ENCODE data around the gene CD248.
A peak's percentile ranks its signal among the peaks of the same experiment; 100 is the strongest.
"Not testable (repeated sequence)": the region's sequence is repeated elsewhere in the genome, so short reads cannot be mapped to it uniquely, and the experiment has no call there.

Gene CD248

DNA sequence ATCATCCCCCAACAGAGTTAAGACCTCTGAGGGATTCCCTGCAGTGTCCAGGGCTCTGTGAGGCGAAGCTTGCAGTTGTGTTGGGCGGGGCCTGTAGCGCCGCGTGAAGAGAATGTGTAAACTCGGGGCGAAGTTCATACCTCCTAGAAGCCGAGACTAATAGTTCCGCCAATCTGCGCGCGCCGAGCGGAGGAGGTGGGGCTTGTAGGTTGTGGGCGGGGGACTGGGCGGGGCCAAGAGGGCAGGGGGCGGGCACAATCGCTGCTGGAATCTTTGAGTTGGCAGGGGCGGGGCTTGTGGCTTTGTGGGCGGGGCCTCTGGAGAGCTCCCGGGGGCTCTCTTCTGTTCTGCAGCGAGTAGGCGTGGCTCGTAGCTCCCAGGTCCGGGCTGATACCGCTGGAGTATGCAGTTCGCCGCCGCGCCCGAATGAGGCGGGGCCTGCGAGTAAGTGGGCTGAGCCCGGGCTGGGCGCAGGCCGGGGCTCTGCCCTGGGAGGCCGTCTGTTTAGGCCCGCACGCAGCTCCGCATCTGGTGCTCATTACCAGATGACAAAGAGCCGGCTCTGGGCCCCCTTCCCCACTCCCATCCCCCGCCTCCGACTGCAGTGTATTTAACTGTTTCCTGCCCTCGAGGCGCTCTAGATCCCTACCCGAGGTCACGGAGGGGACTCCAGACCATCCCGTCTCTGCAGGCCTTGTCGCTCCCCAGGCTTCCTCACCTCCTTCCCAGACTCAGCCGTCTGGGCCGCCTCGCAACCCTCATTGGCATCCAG, 4.1 kb downstream of the CD248 start:
- peak; percentile 79 for ATAC-seq

DNA sequence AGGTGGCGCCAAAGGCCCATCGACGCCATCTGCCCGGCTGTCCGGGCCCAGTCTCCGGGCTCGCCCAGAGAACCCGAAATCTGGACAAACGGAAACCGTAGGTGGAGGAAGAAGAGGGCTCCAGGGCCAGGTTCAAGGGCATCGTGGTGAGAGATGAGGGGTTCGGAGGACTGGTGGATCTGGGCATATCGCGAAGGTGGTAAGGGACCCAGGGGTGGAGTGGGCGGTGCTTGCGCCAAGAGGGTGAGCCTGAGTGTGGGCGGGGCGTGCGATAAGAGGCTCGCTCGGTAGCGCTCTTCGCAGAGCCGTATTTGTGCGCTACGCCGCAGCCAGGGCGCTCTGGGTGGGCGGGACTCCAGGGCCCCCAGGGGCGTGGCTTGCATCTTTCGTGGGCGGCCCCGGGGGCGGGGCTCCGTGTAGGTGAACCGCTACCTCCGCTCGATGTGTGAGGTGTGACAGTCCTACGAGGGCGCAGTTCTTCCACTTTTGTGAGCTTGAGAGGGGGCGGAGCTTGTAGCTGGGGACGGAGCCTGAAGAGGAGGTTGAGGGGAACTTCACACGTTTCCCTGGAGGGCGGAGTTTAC, 4.8 kb downstream of the CD248 start:
- ATAC-seq = peak; percentile 74 to 77

DNA sequence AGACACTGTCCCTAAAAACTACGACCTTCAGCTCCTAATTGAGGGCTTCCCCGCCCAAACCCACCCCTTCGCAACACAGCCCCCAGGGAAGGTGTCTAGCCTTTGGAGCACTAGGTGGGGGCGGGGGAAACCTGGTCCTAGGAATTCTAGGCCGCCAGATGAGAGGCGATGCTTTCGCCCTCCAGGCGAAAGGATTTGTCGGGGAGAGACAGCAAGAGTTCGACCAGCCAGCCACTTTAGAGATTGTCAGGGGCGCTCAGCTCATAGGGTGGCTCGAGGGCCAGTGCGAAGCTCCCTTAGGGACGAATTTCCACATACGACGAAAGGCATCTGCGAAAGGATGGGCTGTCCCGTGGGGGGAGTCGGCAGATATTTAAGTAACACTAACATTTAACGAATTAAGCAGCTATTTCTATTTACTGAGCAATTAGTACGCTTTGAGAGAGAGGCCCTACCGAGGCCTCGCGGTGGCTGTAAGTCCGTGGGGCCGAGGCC, 5.3 kb downstream of the CD248 start:
- no peak for ATAC-seq

DNA sequence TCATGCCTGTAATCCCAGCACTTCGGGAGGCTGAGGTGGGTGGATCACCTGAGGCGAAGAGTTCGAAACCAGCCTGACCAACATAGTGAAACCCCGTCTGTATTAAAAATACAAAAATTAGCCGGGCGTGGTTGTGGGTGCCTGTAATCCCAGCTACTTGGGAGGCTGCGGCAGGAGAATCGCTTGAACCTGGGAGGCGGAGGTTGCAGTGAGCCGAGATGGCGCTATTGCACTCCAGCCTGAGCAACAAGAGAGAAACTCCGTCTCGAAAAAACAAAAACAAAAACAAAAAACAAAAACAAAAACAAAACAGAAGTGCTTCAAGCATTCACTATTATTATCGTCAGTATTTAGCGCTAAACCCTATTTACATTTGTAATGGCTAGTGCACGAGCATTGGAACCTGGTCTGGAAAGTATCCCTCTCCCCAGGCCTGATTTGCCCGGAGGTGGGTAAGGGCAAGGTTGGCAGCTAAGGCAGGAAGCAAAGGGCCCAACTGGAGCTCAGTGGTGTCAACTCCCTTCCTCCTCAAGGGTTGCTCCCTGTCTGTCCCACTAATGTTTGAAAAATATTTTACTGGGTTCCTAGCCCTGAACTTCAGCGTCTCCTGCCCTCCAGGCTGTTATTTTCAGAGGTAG, 5.9 kb downstream of the CD248 start:
- not testable (repeated sequence) for ATAC-seq

DNA sequence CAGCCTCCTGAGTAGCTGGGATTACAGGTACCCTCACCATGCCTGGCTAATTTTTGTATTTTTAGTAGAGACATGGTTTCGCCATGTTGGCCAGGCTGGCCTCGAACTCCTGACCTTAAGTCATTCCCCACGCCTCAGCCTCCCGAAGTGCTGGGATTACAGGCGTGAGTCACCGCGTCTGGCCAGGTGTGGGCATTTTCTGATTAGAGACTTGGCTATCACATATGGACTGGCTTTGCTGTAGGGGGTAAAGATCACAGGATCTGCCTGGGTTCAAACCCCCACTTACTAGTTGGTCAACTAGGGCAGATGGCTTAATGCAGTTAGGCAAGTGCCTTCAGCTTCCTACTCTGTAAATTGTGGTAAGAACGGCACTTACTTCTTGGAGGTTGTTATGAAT, 6.5 kb downstream of the CD248 start:
- no peak for ATAC-seq

DNA sequence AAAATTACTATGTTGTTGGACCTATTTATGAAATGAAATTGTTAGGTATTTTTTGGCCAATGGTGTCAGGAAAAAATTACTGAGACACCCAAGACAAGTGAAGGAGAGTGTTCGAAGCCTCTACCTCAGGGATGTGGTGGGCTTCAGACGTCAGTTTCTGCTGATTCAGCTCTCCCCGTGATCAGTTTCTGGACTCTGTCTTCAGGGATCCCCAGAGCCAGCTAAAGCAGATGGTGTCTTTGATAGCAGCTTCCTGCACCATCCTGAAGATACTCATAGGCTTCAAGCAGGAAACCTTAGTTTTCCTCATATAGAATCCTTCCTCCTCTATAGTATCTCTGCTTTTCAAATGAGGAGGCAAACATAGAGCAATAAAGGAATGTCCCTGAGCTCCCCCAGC, 7.4 kb downstream of the CD248 start:
- ATAC-seq = no peak

DNA sequence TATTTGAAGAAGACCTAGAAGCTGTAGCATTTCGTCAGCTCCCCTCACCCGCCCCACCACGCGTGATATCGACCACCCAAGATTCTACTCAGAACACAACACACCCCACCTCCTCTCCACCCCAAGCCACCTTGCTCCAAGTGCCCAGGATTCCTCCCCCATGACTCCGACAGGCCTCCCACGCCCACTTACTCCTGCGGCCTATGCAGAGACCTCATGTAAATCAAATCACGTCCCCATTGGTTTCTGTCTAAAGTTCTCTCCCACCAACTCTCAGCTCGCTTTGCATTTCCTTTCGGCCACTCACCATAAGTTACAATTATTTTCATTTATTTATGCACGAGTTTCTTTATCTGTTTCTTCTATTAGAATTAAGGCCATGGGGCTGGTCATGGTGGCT, 14.2 kb downstream of the CD248 start:
- no peak for ATAC-seq

DNA sequence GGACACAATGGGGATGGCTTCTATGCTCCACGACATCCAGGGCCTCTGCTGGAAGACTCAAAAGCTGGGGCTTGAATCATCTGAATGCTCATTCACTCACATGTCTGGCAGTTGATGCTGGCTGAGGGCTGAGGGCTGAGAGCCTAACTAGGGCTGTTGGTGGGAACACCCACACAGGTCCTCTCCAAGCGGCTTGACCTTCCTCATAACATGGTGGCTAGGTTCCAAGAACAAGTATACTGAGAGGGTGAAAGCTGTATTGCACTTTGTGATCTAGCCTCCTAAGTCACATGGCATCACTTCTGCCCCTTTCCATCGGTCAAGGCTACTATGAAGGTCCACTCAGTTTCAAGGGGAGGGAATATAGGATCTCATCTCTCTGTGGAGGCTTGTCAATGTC, 17.7 kb downstream of the CD248 start:
- ATAC-seq = no peak

DNA sequence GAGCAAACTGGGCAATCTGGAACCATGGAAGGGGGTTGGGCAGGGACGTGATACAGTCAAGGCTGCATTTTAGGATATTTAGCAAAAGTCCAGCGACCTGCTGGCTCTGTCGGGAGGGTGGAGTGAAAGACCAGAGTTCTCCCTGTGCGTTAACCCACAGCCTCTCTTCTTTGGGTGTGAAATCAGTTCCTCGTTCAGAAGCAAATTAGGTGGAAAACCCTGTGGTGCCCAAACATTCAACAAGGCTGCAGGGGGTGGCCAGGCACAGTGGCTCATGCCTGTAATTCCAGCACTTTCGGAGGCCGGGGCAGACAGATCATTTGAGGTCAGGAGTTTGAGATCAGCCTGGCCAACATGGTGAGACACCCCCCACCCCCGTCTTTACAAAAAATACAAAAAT, 19.2 kb downstream of the CD248 start:
- no peak for ATAC-seq

DNA sequence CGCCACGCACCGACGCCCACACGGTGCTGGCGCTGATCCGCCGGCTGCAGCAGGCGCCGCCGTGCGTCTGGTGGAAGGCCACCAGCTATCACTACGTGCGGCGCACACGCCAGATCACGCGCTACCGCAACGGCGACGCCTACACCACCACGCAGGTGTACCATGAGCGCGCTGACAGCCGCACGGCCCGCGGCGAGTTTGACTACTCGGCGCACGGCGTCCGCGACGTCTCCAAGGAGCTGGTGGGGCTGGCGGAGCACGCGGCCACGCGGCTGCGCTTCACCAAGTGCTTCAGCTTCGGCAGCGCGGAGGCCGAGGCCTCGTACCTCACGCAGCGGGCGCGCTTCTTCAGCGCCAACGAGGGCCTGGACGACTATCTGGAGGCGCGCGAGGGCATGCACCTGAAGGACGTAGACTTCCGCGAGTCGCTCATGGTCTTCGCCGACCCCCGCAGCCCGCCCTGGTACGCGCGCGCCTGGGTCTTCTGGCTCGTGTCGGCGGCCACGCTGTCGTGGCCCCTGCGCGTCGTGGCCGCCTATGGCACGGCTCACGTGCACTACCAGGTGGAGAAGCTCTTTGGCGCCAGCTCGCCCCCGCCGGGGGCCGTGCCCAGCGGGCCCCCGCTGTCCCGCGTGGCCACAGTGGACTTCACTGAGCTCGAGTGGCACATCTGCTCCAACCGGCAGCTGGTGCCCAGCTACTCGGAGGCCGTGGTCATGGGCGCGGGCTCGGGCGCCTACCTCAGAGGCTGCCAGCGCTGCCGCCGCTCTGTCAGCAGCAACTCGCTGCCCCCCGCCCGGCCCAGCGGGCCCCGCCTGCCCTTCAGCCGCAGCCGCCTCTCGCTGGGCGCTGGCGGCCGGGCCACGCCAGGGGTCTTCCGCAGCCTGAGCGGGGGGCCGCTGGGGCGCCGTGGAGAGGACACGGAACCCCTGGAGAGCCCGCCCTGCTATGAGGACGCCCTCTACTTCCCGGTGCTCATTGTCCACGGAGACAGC, 21.9 kb downstream of the CD248 start:
- ATAC-seq = no peak

DNA sequence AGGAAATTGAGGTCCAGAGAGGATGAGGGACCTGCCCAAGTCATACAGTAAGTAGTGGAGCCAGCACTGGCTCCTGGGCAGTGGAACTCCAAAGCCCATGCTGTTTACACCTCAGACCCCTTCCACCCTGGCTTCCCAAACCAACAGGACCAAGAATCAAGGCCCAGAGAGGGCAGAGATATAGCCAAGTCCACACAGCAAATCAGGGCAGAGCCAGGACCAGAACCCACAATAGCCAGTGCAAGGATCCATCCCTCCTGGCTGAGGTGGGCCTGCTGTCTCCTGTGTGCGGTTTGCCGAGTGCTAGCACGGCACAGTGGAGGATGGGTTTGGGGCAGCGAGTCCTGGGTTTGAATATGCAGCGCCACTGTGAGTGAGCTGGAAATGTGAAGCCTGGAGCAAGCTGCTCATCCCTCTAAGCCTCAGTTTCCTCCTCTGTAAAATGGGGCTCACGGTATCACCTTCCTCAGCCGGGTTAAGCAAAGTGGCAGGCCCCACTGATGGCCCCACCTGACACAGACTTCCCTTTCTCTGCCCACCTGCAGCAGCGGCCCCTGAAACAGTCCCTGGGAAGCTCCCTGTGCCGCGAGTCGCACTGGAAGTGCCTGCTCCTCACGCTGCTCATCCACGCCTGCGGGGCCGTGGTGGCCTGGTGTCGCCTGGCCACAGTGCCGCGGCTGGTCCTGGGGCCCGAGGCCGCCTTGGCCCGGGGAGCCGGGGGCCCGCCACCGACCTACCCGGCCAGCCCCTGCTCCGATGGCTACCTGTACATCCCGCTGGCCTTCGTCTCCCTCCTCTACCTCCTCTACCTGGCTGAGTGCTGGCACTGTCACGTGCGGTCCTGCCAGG, 22.8 kb downstream of the CD248 start:
- ATAC-seq = no peak

DNA sequence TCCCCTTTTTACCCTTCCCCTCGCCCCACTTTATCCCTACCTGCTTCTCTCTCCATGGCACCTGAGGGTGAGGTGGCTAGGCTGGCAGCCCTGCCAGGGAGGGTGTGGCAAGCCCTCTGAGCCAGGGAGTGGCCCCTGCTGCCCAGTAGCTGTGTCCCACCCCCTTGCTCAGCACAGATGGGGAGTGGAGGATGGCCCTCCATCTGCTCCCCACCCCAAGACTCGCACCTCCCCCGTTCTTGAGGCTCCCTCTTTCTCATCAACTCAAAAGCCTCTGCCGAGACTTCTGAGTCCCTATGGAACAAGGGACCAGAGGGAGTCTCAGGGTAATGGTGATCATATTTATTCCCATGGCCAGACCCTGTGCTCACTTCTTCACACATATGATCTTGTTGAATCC, 23.5 kb downstream of the CD248 start:
- no peak for ATAC-seq

DNA sequence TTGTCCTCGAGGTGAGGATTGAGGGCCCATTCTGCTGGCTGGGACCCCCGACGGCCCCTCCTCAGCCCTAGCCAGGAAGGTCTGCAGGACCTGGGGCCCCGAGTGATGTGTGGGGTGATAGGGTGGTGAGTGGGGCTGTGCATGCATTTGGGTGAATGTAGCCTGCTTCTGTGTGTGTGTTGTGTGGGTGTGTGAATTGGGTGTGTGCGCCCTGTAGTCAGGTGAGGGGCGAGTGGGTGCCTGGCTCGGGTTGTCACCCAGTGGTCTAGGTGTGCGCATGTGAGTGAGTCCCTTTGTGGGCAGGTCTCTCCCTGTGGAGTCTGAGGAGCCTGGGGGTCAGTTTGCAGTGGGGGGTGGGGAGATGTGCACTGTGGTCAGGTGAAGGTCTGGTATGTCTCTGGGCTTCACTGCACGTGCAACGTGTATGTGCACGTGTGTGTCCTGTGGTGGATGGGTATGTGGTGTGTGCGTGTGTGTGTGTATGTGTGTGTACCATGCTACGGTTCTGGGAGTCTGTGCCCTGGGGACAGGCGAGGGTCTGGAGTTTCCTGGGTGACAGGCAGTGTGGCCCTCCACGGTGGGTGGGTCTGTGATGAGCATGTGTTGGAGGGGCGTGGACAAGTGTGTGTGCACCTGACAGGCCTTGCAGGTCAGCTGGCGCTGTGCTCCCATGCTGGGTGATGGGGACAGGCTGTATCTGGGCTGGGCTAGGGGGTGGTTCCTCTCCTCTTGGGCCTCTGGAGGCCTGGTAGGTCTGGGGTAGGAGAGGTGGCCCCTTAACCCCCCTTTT, 24.1 kb downstream of the CD248 start:
- ATAC-seq = no peak

DNA sequence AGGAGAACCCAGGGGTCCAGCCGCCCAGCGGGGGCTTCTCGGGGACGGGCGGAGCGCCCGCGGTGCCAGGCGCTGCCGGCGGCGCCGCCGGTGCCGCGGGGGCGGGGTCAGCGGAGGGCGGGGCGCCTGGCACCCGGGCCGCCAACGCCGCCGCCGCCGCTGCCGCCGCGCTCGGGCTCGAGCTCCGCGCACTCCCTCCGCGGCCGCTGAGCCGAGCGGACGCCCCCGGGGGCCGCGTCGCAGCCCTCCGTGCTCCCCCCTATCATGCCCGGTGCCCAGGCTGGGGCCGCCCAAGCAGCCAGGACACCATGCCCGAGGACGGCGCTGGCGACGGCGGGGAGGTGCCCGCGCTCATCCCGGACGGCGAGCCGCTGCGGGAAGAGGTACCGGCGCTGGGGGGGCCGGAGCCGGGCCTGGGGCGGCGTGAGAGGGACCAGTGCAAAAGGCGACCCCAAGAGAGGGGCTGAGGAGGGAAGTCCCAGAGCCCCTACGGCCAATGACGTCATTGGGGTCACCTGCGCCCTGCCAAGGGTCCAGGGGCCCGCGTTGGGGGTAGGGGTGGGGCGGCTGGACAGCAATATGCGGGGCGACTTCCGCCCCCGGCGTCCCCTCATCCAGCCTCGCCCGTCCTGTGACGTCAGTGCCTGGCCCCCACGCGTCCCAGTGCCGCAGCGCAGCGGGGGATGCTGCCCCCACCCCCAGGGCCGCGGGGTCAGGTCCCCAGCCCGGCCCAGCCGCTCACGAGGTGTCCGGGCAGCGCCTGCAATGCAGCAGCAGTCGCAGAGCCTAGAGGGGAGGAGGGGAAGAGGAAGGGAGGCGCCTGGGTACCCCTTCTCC, 24.9 kb downstream of the CD248 start, which contains the start of gene TMEM151A:
TMEM151A (plus strand) TSS at position 189 of the 837 bp plus-strand sequence; CDS start at position 309, 120 bp downstream.
- ATAC-seq = no peak

DNA sequence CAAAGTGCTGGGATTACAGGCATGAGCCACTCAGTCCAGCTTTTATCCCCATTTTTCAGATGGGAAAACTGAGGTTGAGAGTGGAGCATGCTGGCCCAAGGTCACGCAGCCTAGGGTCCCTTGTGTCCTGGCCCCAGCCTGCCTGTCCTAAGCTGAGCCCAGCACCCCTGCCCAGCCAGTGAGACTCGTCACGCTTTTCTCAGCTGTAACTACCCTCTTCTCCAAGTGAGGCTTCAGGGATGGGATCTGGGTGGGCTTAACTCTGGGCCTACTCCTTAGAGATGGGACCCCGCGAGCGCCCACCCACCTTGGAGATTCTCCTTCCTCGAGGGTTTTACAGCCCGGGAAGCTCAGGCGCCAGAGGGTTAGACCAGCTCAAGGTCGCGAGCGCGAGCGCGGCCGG, 25.5 kb downstream of the CD248 start:
- ATAC-seq = no peak

DNA sequence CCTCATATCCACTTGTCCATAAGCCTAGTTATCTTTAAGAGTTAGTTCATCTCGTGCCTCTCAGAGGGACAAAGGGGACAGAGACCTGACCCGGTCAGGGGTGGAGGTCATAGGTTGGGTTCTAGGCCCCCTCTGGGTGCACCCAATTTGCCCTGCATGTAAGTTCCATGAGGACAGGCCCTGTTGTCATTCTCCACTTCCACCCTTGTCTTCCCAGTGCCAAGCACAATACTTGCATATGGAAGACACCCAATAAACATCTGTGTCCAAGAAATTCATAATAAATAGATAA, 26.6 kb downstream of the CD248 start:
- no peak for ATAC-seq

DNA sequence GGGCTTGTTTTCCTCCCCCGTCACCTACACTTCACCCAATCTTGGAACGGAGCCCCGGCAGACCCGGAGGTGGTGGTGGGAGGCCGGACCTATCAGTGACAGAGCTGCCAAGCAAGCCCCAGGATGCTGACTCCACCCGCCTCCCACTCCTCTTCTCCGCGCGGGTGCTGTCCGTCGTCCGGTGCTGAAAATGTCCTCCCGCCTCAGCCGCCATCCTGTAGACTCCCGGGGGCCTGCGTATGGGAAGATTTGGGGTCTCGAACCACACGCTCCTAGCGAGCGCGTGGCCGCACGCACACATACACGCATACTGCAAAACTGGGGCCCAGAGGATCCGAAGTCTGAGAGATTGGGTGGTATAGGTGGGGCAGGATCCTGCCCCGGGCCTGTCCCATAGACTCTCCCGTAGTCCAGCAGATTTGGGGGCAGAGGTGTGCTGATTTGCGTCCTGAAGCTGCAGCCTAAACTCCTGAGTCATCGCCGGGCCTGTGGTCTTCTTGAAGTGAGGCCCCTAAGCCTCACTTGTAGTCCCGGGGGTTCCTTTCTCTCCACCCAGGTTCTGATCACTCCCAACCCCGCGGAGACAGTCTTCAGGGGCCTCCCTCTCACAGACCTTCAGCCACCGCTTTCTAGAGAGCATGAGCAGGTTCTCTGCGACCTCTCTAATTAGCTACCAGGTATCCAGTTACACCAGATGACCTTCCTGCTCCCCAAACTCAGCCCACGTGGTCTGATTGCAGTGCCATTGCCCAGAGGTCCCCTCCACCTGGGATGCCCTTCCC, 27.1 kb downstream of the CD248 start:
- ATAC-seq = peak; percentile 63 to 67

DNA sequence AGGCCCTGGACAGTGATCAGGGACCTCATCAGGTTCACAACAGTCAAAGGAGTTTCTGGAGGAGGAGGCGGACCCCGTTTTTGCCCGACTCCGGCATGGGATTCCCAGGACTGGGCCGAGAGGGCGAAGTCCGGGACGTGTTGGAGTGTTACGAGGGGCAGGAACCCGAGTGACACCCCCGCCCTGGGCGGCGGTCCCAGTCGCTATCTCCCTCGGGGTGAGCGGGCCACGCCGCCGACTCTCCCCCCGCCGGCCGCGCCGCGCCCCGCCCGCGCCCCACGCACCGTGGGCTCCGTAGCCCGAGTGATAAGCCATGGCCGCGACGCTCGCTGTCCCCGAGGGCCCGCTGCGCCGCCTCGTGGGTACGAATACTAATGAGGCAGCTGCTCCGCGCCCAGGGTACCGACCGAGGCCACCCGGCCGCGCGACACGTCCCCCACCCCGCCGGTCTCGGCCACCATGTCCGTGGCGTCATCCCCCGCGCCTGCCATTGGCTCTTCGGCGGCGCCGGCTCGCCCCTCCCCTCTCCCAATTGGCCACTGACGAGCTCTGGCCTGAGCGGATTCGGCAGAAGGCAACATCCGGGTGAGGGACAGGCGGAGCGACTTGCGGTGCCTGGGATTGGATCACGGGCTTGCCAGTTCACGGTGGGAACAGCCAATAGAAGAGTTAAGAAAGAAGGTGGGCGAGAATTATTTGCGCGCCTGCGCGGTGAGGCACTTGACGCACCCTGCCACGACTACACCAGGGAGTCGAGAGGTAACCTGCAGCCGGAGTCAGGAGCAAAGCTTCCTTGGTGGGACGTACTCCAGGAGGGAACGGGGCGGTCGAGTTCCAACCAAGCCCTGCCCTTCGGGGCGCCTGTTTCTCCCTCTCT, 27.9 kb downstream of the CD248 start, which contains the start of gene YIF1A:
YIF1A (minus strand) TSS at position 473 of the 877 bp plus-strand sequence; CDS start at position 315, 158 bp downstream.
- peak; percentile 95 to 97 for ATAC-seq

All from activated CD4-positive, CD25-positive, alpha-beta regulatory T cell treated with anti-CD3 and anti-CD28 coated beads, Interleukin-2, amount 50 U/mL, for 24 hours (primary cell).